H9 (cell line): ENCODE results near the gene TIMP1. TPM values are rescaled to one million over a fixed set of nuclear protein-coding genes. Genes with fewer than 3 reads are reported as not detected.

ENCODE experiments used
- DNase-seq: peaks from one replicate; pipeline ENCODE4 v3.0.0-alpha.2; 2017
- H2AFZ ChIP-seq: one replicate; pipeline ENCODE4 v1.6.1; 2013; ENCODE audit warnings: mild to moderate bottlenecking, low read length, control low read depth, moderate library complexity
- H2AK5ac ChIP-seq: 2 replicates; pipeline ENCODE4 v1.6.1; 2013; ENCODE audit warnings: low read length, control low read depth, mixed read lengths; ENCODE audit not compliant: insufficient read length
- H2BK120ac ChIP-seq: one replicate; pipeline ENCODE4 v1.6.1; 2013; ENCODE audit warnings: low read depth, mild to moderate bottlenecking, low read length, control low read depth, inconsistent platforms; ENCODE audit not compliant: poor library complexity, severe bottlenecking
- H2BK12ac ChIP-seq: 2 replicates; pipeline ENCODE4 v1.6.1; 2013; ENCODE audit warnings: low read length, control low read depth, mixed read lengths, low read depth; ENCODE audit not compliant: insufficient read length
- H2BK15ac ChIP-seq: 2 replicates; pipeline ENCODE4 v1.6.1; 2013; ENCODE audit warnings: low read depth, low read length, control low read depth
- H2BK20ac ChIP-seq: one replicate; pipeline ENCODE4 v1.6.1; 2013; ENCODE audit warnings: low read depth, mild to moderate bottlenecking, low read length, control low read depth, inconsistent platforms; ENCODE audit not compliant: poor library complexity, severe bottlenecking
- H2BK5ac ChIP-seq: 2 replicates; pipeline ENCODE4 v1.6.1; 2013; ENCODE audit warnings: low read length, control low read depth, mixed read lengths; ENCODE audit not compliant: insufficient read length
- H3K14ac ChIP-seq: 2 replicates; pipeline ENCODE4 v1.6.1; 2013; ENCODE audit warnings: low read length, control low read depth; ENCODE audit not compliant: insufficient read depth
- H3K18ac ChIP-seq: 2 replicates; pipeline ENCODE4 v1.6.1; 2013; ENCODE audit warnings: low read depth, mild to moderate bottlenecking, mixed read lengths, low read length, control low read depth; ENCODE audit not compliant: insufficient read length
- H3K23ac ChIP-seq: 2 replicates; pipeline ENCODE4 v1.6.1; 2013; ENCODE audit warnings: low read length, control low read depth, mixed read lengths, low read depth; ENCODE audit not compliant: insufficient read length
- H3K23me2 ChIP-seq: 2 replicates; pipeline ENCODE4 v1.6.1; 2013; ENCODE audit warnings: low read depth, mild to moderate bottlenecking, mixed read lengths, low read length, control low read depth; ENCODE audit not compliant: insufficient read length, poor library complexity, severe bottlenecking
- H3K27ac ChIP-seq: 2 replicates; pipeline ENCODE4 v1.5.1; 2013; ENCODE audit warnings: low read length, control low read depth, mixed read lengths, low read depth; ENCODE audit not compliant: insufficient read length
- H3K27me3 ChIP-seq: 2 replicates; pipeline ENCODE4 v1.6.1; 2013; ENCODE audit warnings: low read length, control low read depth, inconsistent platforms; ENCODE audit not compliant: insufficient read depth
- H3K4ac ChIP-seq: 2 replicates; pipeline ENCODE4 v1.6.1; 2013; ENCODE audit warnings: low read depth, mild to moderate bottlenecking, control low read depth, inconsistent platforms, low read length, moderate library complexity
- H3K4me1 ChIP-seq: 2 replicates; pipeline ENCODE4 v1.6.1; 2013; ENCODE audit warnings: low read length, control low read depth, inconsistent platforms; ENCODE audit not compliant: insufficient read depth
- H3K4me2 ChIP-seq: 2 replicates; pipeline ENCODE4 v1.6.1; 2013; ENCODE audit warnings: low read length, control low read depth, mixed read lengths; ENCODE audit not compliant: insufficient read length, insufficient read depth
- H3K56ac ChIP-seq: 2 replicates; pipeline ENCODE4 v1.6.1; 2013; ENCODE audit warnings: low read depth, mild to moderate bottlenecking, mixed read lengths, low read length, control low read depth; ENCODE audit not compliant: insufficient read length
- H3K79me1 ChIP-seq: 2 replicates; pipeline ENCODE4 v1.6.1; 2013; ENCODE audit warnings: low read depth, mild to moderate bottlenecking, moderate library complexity, low read length, control low read depth, inconsistent platforms; ENCODE audit not compliant: insufficient read depth, poor library complexity, severe bottlenecking
- H3K79me2 ChIP-seq: 2 replicates; pipeline ENCODE4 v1.6.1; 2013; ENCODE audit warnings: low read length, control low read depth, inconsistent platforms; ENCODE audit not compliant: insufficient read depth
- H3K9ac ChIP-seq: 2 replicates; pipeline ENCODE4 v1.6.1; 2013; ENCODE audit warnings: low read length, control low read depth, mixed read lengths; ENCODE audit not compliant: insufficient read length; ENCODE audit errors: extremely low read depth
- H3K9me3 ChIP-seq: one replicate; pipeline ENCODE4 v1.6.1; 2013; ENCODE audit warnings: low read depth, low read length, inconsistent platforms; ENCODE audit not compliant: control insufficient read depth
- H3T11ph ChIP-seq: one replicate; pipeline ENCODE4 v1.6.1; 2013; ENCODE audit warnings: mild to moderate bottlenecking, low read length, control low read depth, inconsistent platforms
- H4K20me1 ChIP-seq: one replicate; pipeline ENCODE4 v1.6.1; 2013; ENCODE audit not compliant: control insufficient read depth, insufficient read length, insufficient read depth
- H4K5ac ChIP-seq: 2 replicates; pipeline ENCODE4 v1.6.1; 2013; ENCODE audit warnings: low read depth, mild to moderate bottlenecking, mixed read lengths, low read length, control low read depth; ENCODE audit not compliant: insufficient read length
- H4K8ac ChIP-seq: replicated peaks from 2 replicates; pipeline ENCODE4 v1.6.1; 2013; ENCODE audit warnings: low read length, control low read depth, mixed read lengths, low read depth; ENCODE audit not compliant: insufficient read length
- H4K91ac ChIP-seq: 2 replicates; pipeline ENCODE4 v1.6.1; 2013; ENCODE audit warnings: low read depth, mild to moderate bottlenecking, moderate library complexity, mixed read lengths, low read length, control low read depth; ENCODE audit not compliant: insufficient read length
- H3K27ac Mint-ChIP-seq, 3 experiments: 2 replicates in 2 of 3; 3 replicates in 1 of 3; pipeline ENCODE4 v1.8.0; 2020 to 2021; ENCODE audit warnings: mixed read lengths in 3 of 3, mild to moderate bottlenecking in 1 of 3, moderate library complexity in 1 of 3
- H3K27me3 Mint-ChIP-seq: 2 replicates; pipeline ENCODE4 v1.8.0; 2021; ENCODE audit warnings: low read depth, mild to moderate bottlenecking, moderate library complexity, mixed read lengths
- H3K36me3 Mint-ChIP-seq, 3 experiments: 2 replicates in 2 of 3; 3 replicates in 1 of 3; pipeline ENCODE4 v1.8.0; 2020 to 2021; ENCODE audit warnings: low read depth in 3 of 3, mixed read lengths in 3 of 3; ENCODE audit not compliant: insufficient read depth in 1 of 3
- H3K4me1 Mint-ChIP-seq, 2 experiments: 2 replicates each; pipeline ENCODE4 v1.8.0; 2020; ENCODE audit warnings: mixed read lengths in 2 of 2
- H3K4me3 Mint-ChIP-seq, 2 experiments: 2 replicates in 1 of 2; 3 replicates in 1 of 2; pipeline ENCODE4 v1.8.0; 2020 to 2021; ENCODE audit warnings: mild to moderate bottlenecking in 2 of 2, mixed read lengths in 2 of 2, moderate library complexity in 1 of 2
- H3K9me3 Mint-ChIP-seq, 2 experiments: 2 replicates in 1 of 2; 3 replicates in 1 of 2; pipeline ENCODE4 v1.8.0; 2020; ENCODE audit warnings: mild to moderate bottlenecking in 2 of 2, mixed read lengths in 2 of 2, moderate library complexity in 1 of 2
- CTCF ChIP-seq: fragments of 200-600 bp; sonication (generic); conservative IDR thresholded peaks from 3 replicates; pipeline ENCODE4 v1.8.0; 2021; ENCODE audit warnings: antibody characterized with exemption, mild to moderate bottlenecking
- WGBS: extraction: QIAGEN DNeasy Blood & Tissue Kit; methylation state at CpG from one replicate; pipeline ENCODE4 v1.1.7; 2013; ENCODE audit warnings: missing lambda C conversion rate, low lambda C conversion rate, mixed read lengths; ENCODE audit not compliant: insufficient read length; ENCODE audit errors: extremely low coverage; 5-methylcytosine and 5-hydroxymethylcytosine counted together
- total RNA-seq: library from RNA; stranded (reverse); gene quantifications from 2 replicates; pipeline ENCODE4 v1.2.1, GENCODE V29; 2021

Gene TIMP1
- total RNA-seq, 1 experiment from 2014 or later, result 65.1 TPM

GRCh38 chrX:47605024-47605423 lies 22.8 kb downstream of the TIMP1 start:
- Histone ChIP-seq H2AFZ (no peak overlapping the region), H3K56ac (no peak overlapping the region), H3K14ac (no peak overlapping the region), H2BK12ac (no peak overlapping the region), H3K23me2 (no peaks in the 10 kb centered on the region), H3K79me1 (no peaks in the 10 kb centered on the region), H2BK20ac (no peak overlapping the region), H3K9me3 (peaks cover 10% of the 10 kb centered on the region), H3K27ac (no peak overlapping the region), H3K4me2 (no peak overlapping the region), H3K9ac (no peak overlapping the region), H4K91ac (no peak overlapping the region), H3K27me3 (no peaks in the 10 kb centered on the region), H3K79me2 (no peaks in the 10 kb centered on the region), H2BK5ac (no peak overlapping the region), H4K20me1 (no peaks in the 10 kb centered on the region), H3K4me1 (no peaks in the 10 kb centered on the region; the same call in 1 of the 2 replicates), H2BK15ac (no peak overlapping the region), H4K8ac (no peak overlapping the region), H3K18ac (no peak overlapping the region), H4K5ac (no peak overlapping the region), H3K4ac (no peak overlapping the region), H3T11ph (no peak overlapping the region), H3K23ac (no peak overlapping the region), H2AK5ac (no peak overlapping the region), H2BK120ac (no peak overlapping the region)
- H3K27me3 Mint-ChIP-seq, result no peaks in the 10 kb centered on the region; the same call in 1 of the 2 replicates
- peaks cover 6 to 17% of the 10 kb centered on the region in 2 experiments for H3K4me1 Mint-ChIP-seq
- H3K36me3 Mint-ChIP-seq, result peaks cover 5 to 8% (median 7%) of the 10 kb centered on the region in 3 experiments; a peak in 6 of 7 replicates
- no peak overlapping the region for H3K27ac Mint-ChIP-seq
- DNase-seq, result no peak
- no CpG with 5 or more reads among the region's 9 CpGs for WGBS
- no peak overlapping the region for H3K4me3 Mint-ChIP-seq
- no peak for TF ChIP-seq CTCF
- H3K9me3 Mint-ChIP-seq, result peaks cover 57 to 67% of the 10 kb centered on the region in 2 experiments
